Activated CD8-positive, alpha-beta T cell treated with anti-CD3 and anti-CD28 coated beads for 36 hours (primary cell): ENCODE measurements around the gene TTC28. TPM values are rescaled to one million over a fixed set of nuclear protein-coding genes. Genes with fewer than 3 reads are reported as not detected.

Experiments used
- ATAC-seq: fragments of 200-7000 bp; cut with Tn5 transposase; one replicate; pipeline ENCODE4 v1.10.0; 2021; ENCODE audit warnings: mild to moderate bottlenecking, moderate library complexity
- CTCF ChIA-PET: fragments of 350-600 bp; sonication (Branson Sonifier 250); formaldehyde crosslinking; loops from one replicate; lab custom pipeline; 2021; ENCODE audit warnings: antibody characterized with exemption; lab: Charles Lee
- POLR2A ChIA-PET: fragments of 350-600 bp; sonication (Branson Sonifier 250); formaldehyde crosslinking; loops from one replicate; lab custom pipeline; 2021; ENCODE audit warnings: antibody characterized with exemption; lab: Charles Lee
- DNase-seq: peaks from one replicate; pipeline ENCODE4 v3.0.0-alpha.2; 2020
- H3K27ac Mint-ChIP-seq: one replicate; pipeline ENCODE4 v1.8.0; 2021; ENCODE audit warnings: mild to moderate bottlenecking, mixed read lengths
- H3K27me3 Mint-ChIP-seq: one replicate; pipeline ENCODE4 v1.8.0; 2021; ENCODE audit warnings: mixed read lengths
- H3K36me3 Mint-ChIP-seq: one replicate; pipeline ENCODE4 v1.8.0; 2021; ENCODE audit warnings: low read depth, mixed read lengths
- H3K4me1 Mint-ChIP-seq: one replicate; pipeline ENCODE4 v1.8.0; 2021; ENCODE audit warnings: low read depth, mixed read lengths
- H3K4me3 Mint-ChIP-seq: one replicate; pipeline ENCODE4 v1.8.0; 2021; ENCODE audit warnings: mild to moderate bottlenecking, moderate library complexity, mixed read lengths
- H3K9me3 Mint-ChIP-seq: one replicate; pipeline ENCODE4 v1.8.0; 2021; ENCODE audit warnings: mixed read lengths
- CTCF ChIP-seq: fragments of 200-600 bp; IDR thresholded peaks from one replicate; pipeline ENCODE4 v1.8.0; 2022; ENCODE audit warnings: antibody characterized with exemption, mild to moderate bottlenecking
- intact Hi-C: fragments of 100-400 bp; cut with micrococcal nuclease; formaldehyde crosslinking; loops from one replicate; pipeline ENCODE4 v1.10.0; 2022
- total RNA-seq, 2 experiments: library from RNA; stranded (reverse); gene quantifications; one replicate each; pipeline ENCODE4 v1.2.3, GENCODE V29; 2021

TTC28 gene
- total RNA-seq, 2 experiments from 2014 or later = 0.58 to 1.9 TPM

GRCh38 chr22:28715611-28716010, 36.0 kb upstream of the TTC28 start:
- Mint-ChIP-seq H3K36me3 (peaks cover 10% of the 10 kb centered on the region), H3K9me3 (no peaks in the 10 kb centered on the region), H3K4me3 (no peak overlapping the region), H3K4me1 (peaks cover 14% of the 10 kb centered on the region), H3K27me3 (no peaks in the 10 kb centered on the region), H3K27ac (no peak overlapping the region)
- ChIA-PET CTCF (interaction anchor here (1.2 kb wide), 1 partner anchor 16 kb away, joined by 5 read pairs; no protein-coding TSS in a partner anchor), POLR2A (no interaction called here)
- no peak for DNase-seq
- no peak for TF ChIP-seq CTCF
- ATAC-seq = no peak
- intact Hi-C loops = no loop called here

- CTCF ChIA-PET = interaction anchor here (1.2 kb wide), 1 partner anchor 14 kb away, joined by 5 read pairs; no protein-coding TSS in a partner anchor
- Mint-ChIP-seq H3K9me3 (no peaks in the 10 kb centered on the region), H3K4me1 (peaks cover 14% of the 10 kb centered on the region), H3K27ac (no peak overlapping the region), H3K27me3 (no peaks in the 10 kb centered on the region), H3K4me3 (no peak overlapping the region), H3K36me3 (peaks cover 10% of the 10 kb centered on the region)
- TF ChIP-seq CTCF = no peak
- ATAC-seq (peak; percentile 78), DNase-seq (peak; percentile 9)
- intact Hi-C loops = no loop called here
- POLR2A ChIA-PET = no interaction called here
Observed at GRCh38 chr22:28714043-28714628, 34.5 kb upstream of the TTC28 start.

- POLR2A ChIA-PET = interaction anchor here (0.8 kb wide), 1 partner anchor 38 kb away, joined by 3 read pairs; no protein-coding TSS in a partner anchor
- no peaks in the 10 kb centered on the region for H3K9me3 Mint-ChIP-seq
- intact Hi-C loops = no loop called here
- H3K4me3 Mint-ChIP-seq = no peak overlapping the region
- CTCF ChIA-PET = no interaction called here
- DNase-seq (no peak), ATAC-seq (no peak)
- H3K4me1 Mint-ChIP-seq = peaks cover 9% of the 10 kb centered on the region
- peaks cover 11% of the 10 kb centered on the region for H3K36me3 Mint-ChIP-seq
- TF ChIP-seq CTCF = no peak
- no peak overlapping the region for H3K27ac Mint-ChIP-seq
- no peaks in the 10 kb centered on the region for H3K27me3 Mint-ChIP-seq
Observed at GRCh38 chr22:28711820-28712777, 32.5 kb upstream of the TTC28 start.

- DNase-seq (no peak), ATAC-seq (no peak)
- Mint-ChIP-seq H3K36me3 (peaks cover 14% of the 10 kb centered on the region), H3K27me3 (no peaks in the 10 kb centered on the region), H3K4me1 (peaks cover 9% of the 10 kb centered on the region), H3K27ac (no peak overlapping the region), H3K4me3 (no peak overlapping the region), H3K9me3 (no peaks in the 10 kb centered on the region)
- intact Hi-C loops = no loop called here
- ChIA-PET CTCF (no interaction called here), POLR2A (no interaction called here)
- no peak for TF ChIP-seq CTCF
Observed at GRCh38 chr22:28711341-28711740, 31.7 kb upstream of the TTC28 start.
